HG02678 (cell line): ENCODE measurements around the gene EXOC3.
"Not testable (repeated sequence)": the region's sequence is repeated elsewhere in the genome, so short reads cannot be mapped to it uniquely, and the experiment has no call there.

Experiments used
- ATAC-seq: cut with Tn5 transposase; IDR thresholded peaks from one replicate; pipeline ENCODE4 v1.9.1; 2021; ENCODE audit warnings: mild to moderate bottlenecking, moderate library complexity; ENCODE audit not compliant: unreplicated experiment

The EXOC3 gene

GRCh38 chr5:484556-484955 lies 41.6 kb downstream of the EXOC3 start:
- ATAC-seq = no peak

- ATAC-seq = no peak
Observed at GRCh38 chr5:485113-485945, 42.4 kb downstream of the EXOC3 start.

GRCh38 chr5:485946-486491 lies 43.0 kb downstream of the EXOC3 start:
- ATAC-seq = no peak

- ATAC-seq = not testable (repeated sequence)
Observed at GRCh38 chr5:486597-486996, 43.6 kb downstream of the EXOC3 start.

GRCh38 chr5:488241-488640 lies 45.3 kb downstream of the EXOC3 start:
- ATAC-seq = no peak

GRCh38 chr5:488744-489688 lies 46.0 kb downstream of the EXOC3 start:
- no peak for ATAC-seq

GRCh38 chr5:489689-490080 lies 46.7 kb downstream of the EXOC3 start:
- no peak for ATAC-seq

- ATAC-seq = no peak
Observed at GRCh38 chr5:490116-491106, 47.4 kb downstream of the EXOC3 start.

GRCh38 chr5:491119-491855 lies 48.3 kb downstream of the EXOC3 start:
- no peak for ATAC-seq

GRCh38 chr5:491856-492155 lies 48.8 kb downstream of the EXOC3 start:
- no peak for ATAC-seq

GRCh38 chr5:492314-492893 lies 49.4 kb downstream of the EXOC3 start:
- no peak for ATAC-seq

- ATAC-seq = no peak
Observed at GRCh38 chr5:493119-493701, 50.2 kb downstream of the EXOC3 start.

- no peak for ATAC-seq
Observed at GRCh38 chr5:493758-494157, 50.8 kb downstream of the EXOC3 start.

- ATAC-seq = no peak
Observed at GRCh38 chr5:494667-495255, 51.8 kb downstream of the EXOC3 start.

- ATAC-seq = no peak
Observed at GRCh38 chr5:496028-496427, 53.1 kb downstream of the EXOC3 start.

- no peak for ATAC-seq
Observed at GRCh38 chr5:497090-497700, 54.2 kb downstream of the EXOC3 start.

GRCh38 chr5:497871-498509 lies 55.0 kb downstream of the EXOC3 start:
- ATAC-seq = no peak
